ENCODE data around the gene MEGF11. TPM values are rescaled to one million over a fixed set of nuclear protein-coding genes. Genes with fewer than 3 reads are reported as not detected.

Gene MEGF11
- total RNA-seq, 3 donors from 2014 or later = not detected

DNA sequence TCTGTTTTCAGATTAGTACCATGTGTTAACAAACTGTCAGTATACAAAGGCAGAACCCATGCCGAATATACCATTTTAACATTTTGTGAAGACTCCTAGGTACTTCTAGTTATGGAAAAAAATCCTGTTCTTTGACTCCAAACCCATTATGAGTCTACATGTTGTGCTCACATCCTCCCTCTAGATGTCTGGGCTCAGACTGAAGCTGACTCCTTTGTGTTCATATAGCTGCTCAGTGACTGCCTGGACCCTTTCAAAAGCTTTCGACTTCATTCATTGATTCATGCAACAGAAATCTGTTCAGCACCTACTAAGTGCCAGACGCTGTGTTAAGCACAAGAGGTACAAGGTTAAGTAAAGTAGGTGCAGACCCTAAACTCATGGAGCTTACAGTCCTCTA is 60.5 kb downstream of the MEGF11 start:
- Mint-ChIP-seq H3K27me3 (ENCODE audit: low read depth) (peaks cover 6% of the 10 kb centered on the region), H3K9me3 (no peaks in the 10 kb centered on the region), H3K36me3 (ENCODE audit: insufficient read depth) (no peaks in the 10 kb centered on the region), H3K4me3 (no peak overlapping the region), H3K4me1 (ENCODE audit: low read depth) (no peaks in the 10 kb centered on the region)
- ATAC-seq (no peak), DNase-seq (no peak)

DNA sequence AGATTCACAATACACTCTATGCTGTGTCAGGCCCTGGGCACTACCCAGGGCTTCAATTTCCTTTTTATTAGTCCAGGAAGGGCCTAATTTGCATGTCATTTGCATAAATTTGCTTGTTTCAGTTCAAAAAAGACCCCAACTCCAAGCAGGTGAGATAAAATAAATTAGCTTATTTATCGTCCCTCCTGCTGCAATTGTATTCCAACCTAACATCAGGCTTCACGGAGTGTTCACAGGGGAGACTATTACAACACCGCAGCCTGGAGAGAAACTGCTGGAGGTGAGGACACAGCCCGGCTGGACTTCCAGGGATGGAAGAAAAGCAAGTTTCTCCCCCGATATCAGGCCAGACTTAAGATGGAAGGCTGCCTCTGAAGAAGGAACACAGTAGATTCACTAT is 62.8 kb downstream of the MEGF11 start:
- no peak for DNase-seq
- Mint-ChIP-seq H3K27me3 (ENCODE audit: low read depth) (peaks cover 9% of the 10 kb centered on the region), H3K4me3 (no peak overlapping the region), H3K36me3 (ENCODE audit: insufficient read depth) (no peaks in the 10 kb centered on the region), H3K4me1 (ENCODE audit: low read depth) (no peaks in the 10 kb centered on the region), H3K9me3 (no peaks in the 10 kb centered on the region)
- no peak for ATAC-seq

DNA sequence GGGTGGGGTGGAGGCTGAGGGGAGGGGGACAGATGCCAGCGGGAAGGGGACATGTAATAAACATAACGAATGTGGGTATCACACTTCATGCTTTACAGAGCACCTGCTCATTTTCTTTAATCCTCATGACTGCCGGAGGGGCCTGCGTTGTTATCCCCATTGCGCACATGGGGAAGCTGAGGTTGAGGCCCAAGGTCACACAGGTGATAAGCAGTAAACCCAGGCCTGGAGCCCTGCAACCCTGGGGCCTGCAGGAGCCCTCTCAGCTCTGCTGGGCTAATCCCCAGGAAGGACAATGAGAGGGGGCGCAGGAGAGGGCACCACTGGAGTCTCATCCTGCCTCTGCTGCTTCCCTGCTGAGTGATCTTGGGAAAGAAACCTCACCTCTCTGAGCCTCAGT is 64.3 kb downstream of the MEGF11 start:
- ATAC-seq (no peak), DNase-seq (no peak)
- no peak overlapping the region for H3K4me3 Mint-ChIP-seq
- H3K36me3 Mint-ChIP-seq (ENCODE audit: insufficient read depth) = no peaks in the 10 kb centered on the region
- no peaks in the 10 kb centered on the region for H3K4me1 Mint-ChIP-seq (ENCODE audit: low read depth)
- no peaks in the 10 kb centered on the region for H3K9me3 Mint-ChIP-seq
- H3K27me3 Mint-ChIP-seq (ENCODE audit: low read depth) = peaks cover 19% of the 10 kb centered on the region

DNA sequence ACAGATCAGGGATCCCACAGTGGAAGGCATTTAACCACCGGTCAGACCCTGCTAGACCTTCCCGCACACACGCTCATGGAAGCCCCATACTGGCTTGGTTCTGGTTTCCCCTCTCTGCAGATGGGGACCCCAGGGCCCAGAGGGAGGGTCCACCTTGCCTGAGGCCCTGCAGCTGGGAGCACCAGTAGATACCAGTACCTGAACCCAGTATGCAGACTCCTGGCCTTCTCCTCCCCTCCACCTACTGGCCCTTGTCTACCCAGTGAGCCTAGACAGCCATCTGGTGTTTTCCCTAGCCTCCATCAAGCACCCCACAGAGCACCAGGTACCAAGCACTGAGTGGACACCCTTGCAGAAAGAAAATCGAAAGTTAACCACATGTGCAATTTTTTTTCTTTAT is 65.1 kb downstream of the MEGF11 start:
- DNase-seq (no peak), ATAC-seq (no peak)
- Mint-ChIP-seq H3K27me3 (ENCODE audit: low read depth) (peaks cover 24% of the 10 kb centered on the region), H3K4me1 (ENCODE audit: low read depth) (no peaks in the 10 kb centered on the region), H3K9me3 (no peaks in the 10 kb centered on the region), H3K36me3 (ENCODE audit: insufficient read depth) (no peaks in the 10 kb centered on the region), H3K4me3 (no peak overlapping the region)

DNA sequence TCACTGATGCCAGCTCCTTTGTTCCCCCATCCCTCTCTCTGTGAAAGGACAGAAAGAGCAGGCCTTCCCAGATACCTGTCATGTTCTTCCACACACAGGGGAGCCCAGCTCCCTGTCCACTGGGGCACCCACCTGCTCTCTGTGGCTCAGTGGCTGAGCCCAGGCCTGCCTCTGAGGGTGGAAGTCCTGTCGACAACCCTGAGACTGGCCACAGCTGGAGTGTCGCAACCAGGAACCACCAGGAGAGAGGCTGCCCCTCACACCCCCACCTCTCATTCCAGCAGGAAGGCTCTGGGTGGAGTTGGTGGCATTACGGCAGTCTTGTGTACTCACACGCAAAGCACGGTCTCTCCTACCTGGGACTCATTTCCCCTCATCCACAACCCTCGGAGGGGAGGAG is 66.3 kb downstream of the MEGF11 start:
- Mint-ChIP-seq H3K27me3 (ENCODE audit: low read depth) (peaks cover 31% of the 10 kb centered on the region), H3K36me3 (ENCODE audit: insufficient read depth) (no peaks in the 10 kb centered on the region), H3K9me3 (no peaks in the 10 kb centered on the region), H3K4me3 (no peak overlapping the region), H3K4me1 (ENCODE audit: low read depth) (no peaks in the 10 kb centered on the region)
- DNase-seq (no peak), ATAC-seq (no peak)

DNA sequence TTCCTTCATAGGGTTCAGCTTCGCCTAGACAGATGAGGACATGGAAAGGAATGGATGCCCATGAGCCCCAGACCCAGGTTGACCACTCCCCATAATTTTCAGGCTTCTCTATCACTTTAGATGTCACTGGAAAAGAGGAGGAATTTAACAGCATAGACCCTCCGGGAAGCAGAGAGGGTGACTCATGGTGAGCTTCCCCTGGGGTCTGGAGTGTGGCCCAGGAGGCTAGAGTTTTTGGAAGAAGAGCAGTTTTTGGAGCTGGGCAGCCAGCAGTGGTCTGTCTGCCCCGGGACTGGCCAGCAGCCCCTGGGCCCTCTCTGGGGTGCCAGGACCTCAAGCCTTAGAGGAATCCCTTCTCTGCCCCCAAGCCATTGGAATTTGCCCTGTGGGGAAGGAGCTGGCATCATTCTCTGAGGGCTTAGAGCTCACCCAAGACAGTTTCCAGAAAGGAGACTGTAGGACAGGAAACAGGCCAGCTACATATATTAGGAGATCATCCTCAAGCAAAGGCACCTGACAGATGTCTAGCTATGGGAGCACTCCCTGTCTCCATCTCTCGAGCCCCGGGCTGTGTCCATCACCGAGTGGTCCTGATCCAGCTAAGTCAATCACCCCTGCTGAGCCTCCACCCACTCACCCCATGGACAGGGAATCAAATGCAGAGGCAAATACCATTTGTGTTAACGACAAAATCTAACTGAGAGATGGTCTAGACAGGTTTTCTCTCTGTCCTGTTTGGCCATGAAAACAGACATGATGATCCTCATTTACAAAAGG is 67.3 kb downstream of the MEGF11 start:
- no peak for ATAC-seq
- H3K27me3 Mint-ChIP-seq (ENCODE audit: low read depth) = peaks cover 31% of the 10 kb centered on the region
- H3K36me3 Mint-ChIP-seq (ENCODE audit: insufficient read depth) = no peaks in the 10 kb centered on the region
- H3K4me3 Mint-ChIP-seq = no peak overlapping the region
- H3K4me1 Mint-ChIP-seq (ENCODE audit: low read depth) = no peaks in the 10 kb centered on the region
- H3K9me3 Mint-ChIP-seq = no peaks in the 10 kb centered on the region
- DNase-seq = no peak

DNA sequence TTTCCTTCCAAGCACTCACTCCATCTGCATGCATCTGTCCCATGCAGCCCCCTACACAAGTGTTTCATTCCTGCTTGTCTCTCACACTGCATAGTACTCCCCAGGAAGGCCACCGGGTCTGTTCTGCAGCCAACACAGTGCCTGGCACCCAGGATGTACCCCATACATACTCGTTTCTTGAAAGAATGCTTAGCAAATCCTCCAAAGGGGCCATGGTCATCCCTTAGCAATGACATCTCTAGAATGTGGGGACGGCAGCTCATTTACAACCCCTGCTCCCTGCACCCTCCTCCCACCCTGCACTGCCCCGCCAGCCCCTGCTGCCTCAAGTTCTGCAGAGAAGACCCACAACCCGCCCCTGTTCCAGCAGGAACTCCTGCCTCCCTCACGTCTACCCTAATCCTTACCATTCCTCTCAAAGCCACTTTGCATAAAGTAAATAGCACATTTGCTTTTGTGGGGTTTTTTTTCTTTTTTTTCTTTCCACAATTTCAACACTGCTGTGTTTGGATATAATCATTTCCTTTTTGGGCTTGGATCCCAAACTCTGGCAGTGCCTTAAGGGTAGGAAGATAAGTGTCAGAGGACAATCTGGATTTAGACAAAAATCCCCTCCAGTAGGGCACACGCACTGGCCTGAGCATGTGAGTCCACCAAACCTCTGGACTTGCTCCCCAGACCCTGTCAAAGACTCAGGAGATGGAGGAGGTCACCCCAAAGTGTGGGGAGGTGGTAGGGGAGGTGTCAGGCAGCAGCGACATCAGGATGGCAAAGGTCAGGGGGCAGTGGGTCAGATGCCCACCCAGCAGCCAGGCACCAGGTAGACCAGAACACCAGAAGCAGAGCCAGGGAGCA is 68.4 kb downstream of the MEGF11 start:
- no peaks in the 10 kb centered on the region for H3K36me3 Mint-ChIP-seq (ENCODE audit: insufficient read depth)
- ATAC-seq (no peak), DNase-seq (no peak)
- H3K4me3 Mint-ChIP-seq = no peak overlapping the region
- no peaks in the 10 kb centered on the region for H3K4me1 Mint-ChIP-seq (ENCODE audit: low read depth)
- H3K27me3 Mint-ChIP-seq (ENCODE audit: low read depth) = peaks cover 39% of the 10 kb centered on the region
- no peaks in the 10 kb centered on the region for H3K9me3 Mint-ChIP-seq

DNA sequence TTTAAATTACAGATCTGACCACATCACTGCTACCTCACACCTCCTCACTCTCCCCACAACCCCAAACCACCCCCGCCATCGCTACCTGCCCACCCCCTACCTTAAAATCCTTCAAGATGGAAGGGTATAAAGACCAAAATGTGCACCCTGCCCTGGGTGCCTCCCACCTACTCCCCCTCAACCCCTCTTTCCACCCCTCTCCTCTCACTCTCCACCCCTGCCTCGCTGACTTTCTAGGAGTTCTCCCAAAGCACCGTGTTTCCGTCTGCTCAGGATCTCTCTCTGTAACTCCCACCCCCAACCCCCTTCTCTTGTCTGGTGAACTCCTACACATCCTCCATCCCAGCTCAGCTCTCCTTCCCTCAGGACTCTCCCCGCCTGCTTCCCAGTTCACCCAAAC is 69.1 kb downstream of the MEGF11 start:
- H3K36me3 Mint-ChIP-seq (ENCODE audit: insufficient read depth) = no peaks in the 10 kb centered on the region
- no peaks in the 10 kb centered on the region for H3K9me3 Mint-ChIP-seq
- DNase-seq (no peak), ATAC-seq (no peak)
- H3K4me1 Mint-ChIP-seq (ENCODE audit: low read depth) = no peaks in the 10 kb centered on the region
- peaks cover 42% of the 10 kb centered on the region for H3K27me3 Mint-ChIP-seq (ENCODE audit: low read depth)
- H3K4me3 Mint-ChIP-seq = no peak overlapping the region

DNA sequence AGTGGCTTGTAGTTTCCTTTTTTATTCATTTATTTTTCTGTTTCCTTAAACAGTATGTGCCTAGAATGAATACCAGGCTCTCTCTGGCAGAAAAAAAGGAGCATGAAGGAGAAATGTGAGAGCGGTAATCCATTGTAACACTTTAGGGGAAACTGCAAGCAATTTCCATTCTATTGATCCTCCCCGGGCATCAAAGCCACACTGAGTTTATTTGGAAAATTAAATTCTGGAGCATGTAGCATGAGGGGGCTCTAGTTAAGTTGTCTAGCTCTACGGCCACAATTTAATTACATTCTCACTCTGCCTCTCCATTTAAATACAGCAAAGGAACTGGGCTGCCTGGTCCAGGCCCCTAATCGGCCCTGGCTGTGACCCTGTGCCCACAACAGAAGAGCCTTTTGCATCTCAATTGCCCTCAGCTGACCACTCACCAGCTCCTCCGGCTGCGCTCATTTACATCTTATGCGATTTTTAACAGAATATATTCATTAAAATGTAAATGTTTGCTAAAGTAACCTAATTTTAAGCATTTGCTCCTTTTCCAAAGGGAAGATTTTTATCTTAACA is 72.9 kb downstream of the MEGF11 start:
- no peak overlapping the region for H3K4me3 Mint-ChIP-seq
- H3K4me1 Mint-ChIP-seq (ENCODE audit: low read depth) = no peaks in the 10 kb centered on the region
- ATAC-seq (no peak), DNase-seq (no peak)
- H3K36me3 Mint-ChIP-seq (ENCODE audit: insufficient read depth) = no peaks in the 10 kb centered on the region
- peaks cover 49% of the 10 kb centered on the region for H3K27me3 Mint-ChIP-seq (ENCODE audit: low read depth)
- H3K9me3 Mint-ChIP-seq = no peaks in the 10 kb centered on the region

DNA sequence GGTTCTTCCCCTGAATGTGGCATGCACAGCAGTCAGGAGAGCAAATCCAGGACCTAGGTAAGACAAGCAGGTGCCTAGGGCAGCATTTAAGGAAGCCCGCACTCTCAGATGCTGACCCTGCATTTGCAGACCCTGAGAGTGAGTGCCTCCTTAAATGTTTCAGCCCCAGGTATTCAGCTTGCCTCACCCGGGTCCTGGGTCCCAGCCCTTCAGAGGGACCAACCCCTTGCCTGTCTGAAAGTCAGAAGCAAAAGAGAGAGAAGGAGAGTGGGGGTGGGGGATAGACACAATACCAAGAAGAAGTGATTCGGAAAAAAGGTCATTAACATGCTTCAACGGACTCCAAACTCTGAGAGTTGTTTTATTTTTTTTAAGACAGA is 75.0 kb downstream of the MEGF11 start:
- Mint-ChIP-seq H3K27me3 (ENCODE audit: low read depth) (peaks cover 41% of the 10 kb centered on the region), H3K9me3 (no peaks in the 10 kb centered on the region), H3K36me3 (ENCODE audit: insufficient read depth) (no peaks in the 10 kb centered on the region), H3K4me3 (no peak overlapping the region), H3K4me1 (ENCODE audit: low read depth) (no peaks in the 10 kb centered on the region)
- no peak for ATAC-seq
- DNase-seq = no peak

DNA sequence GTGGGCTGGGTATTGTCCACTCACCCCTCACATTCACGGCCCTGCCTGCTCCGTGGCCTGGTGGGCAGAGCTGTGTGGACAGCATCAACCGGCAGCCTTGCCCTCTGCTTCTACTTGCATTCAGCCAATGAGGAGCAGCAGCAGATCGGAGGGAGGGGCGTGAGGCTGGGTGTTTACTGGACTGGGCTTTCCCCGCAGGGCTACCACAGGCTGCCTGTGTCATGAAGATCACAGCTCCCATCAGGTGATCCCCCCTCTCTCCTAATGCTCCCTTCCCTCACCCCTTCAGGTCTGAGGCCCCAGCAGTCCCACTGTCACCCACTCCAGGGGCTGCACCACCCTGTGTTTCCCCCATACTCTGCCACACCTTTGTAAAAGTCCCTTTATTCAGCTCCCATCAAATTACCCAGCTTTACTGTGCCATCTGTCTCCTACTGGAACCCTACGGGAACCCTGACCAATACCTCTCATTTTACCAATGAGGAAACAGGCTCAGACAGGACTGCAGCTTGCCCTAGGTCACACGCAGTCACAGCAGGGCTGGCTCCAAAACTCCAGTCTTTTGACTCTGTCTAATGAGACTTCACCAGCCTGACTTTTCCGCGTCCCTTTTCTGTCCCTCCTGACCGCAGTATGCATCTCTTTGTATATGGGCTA is 81.1 kb downstream of the MEGF11 start:
- Mint-ChIP-seq H3K4me3 (no peak overlapping the region), H3K9me3 (no peaks in the 10 kb centered on the region), H3K36me3 (ENCODE audit: insufficient read depth) (no peaks in the 10 kb centered on the region), H3K4me1 (ENCODE audit: low read depth) (no peaks in the 10 kb centered on the region), H3K27me3 (ENCODE audit: low read depth) (peaks cover 19% of the 10 kb centered on the region)
- DNase-seq (no peak), ATAC-seq (no peak)

DNA sequence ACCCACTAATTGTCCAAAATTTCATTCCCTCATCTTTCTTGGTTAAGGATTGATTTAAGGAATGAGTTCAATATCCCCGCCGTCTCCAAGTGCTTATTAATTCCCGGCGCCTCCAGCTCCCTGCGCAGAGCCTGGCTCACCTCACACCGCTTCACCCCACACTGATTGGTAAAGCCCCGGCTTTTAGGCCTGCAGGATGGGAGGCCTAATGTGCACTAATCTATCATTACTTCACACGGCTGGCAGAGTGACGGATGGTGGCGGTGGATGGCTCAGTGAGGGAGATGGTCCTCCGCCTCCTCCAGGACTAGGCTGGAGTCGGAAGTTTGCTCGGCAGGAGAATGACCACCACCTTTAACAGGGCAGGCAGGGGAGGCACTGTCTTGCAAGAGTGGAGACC is 81.7 kb downstream of the MEGF11 start:
- DNase-seq = no peak
- Mint-ChIP-seq H3K4me3 (no peak overlapping the region), H3K4me1 (ENCODE audit: low read depth) (no peaks in the 10 kb centered on the region), H3K9me3 (no peaks in the 10 kb centered on the region), H3K36me3 (ENCODE audit: insufficient read depth) (no peaks in the 10 kb centered on the region), H3K27me3 (ENCODE audit: low read depth) (peaks cover 19% of the 10 kb centered on the region)
- no peak for ATAC-seq

DNA sequence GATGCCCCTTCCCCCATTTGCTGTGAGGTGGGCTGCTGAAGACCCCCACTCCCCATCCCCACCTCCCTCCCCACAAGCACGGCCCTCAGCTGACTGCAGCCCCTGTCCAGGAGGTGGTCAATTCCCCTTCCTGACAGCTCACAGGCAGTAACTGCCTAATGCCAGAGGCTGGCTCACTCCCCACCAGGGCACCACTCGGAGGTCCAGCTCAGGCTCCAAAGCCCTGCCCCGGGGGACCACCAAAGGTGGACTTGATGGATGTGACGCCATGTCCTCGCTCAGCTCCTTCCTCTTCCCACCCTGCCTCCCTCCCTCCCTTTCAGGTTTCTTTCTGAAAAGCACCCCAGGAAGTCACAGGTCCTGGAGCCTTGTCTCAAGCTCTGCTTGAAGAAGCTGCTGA is 82.8 kb downstream of the MEGF11 start:
- H3K27me3 Mint-ChIP-seq (ENCODE audit: low read depth) = peaks cover 17% of the 10 kb centered on the region
- no peak for ATAC-seq
- DNase-seq = no peak

DNA sequence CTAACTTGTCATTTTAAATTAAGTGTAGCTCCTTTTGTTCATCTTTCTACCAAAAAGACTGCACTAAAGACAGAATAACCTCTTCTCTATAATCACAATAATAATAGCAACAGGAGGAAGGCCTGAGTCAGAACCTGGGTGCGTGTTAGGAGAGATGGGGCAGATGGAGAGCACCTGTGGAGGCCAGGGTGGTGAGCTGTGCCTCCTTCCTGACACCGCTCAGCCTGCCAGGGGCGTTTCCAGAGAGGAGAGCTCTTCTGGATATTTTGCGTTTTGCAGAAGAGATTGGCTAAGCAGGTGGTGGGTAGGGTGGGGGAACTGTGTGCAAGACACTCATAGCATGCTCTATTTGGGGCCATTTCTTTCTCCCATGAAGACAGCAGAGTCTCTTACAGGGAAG is 83.5 kb downstream of the MEGF11 start:
- DNase-seq = no peak
- no peak overlapping the region for H3K4me3 Mint-ChIP-seq
- ATAC-seq = no peak
- no peaks in the 10 kb centered on the region for H3K9me3 Mint-ChIP-seq
- no peaks in the 10 kb centered on the region for H3K36me3 Mint-ChIP-seq (ENCODE audit: insufficient read depth)
- peaks cover 13% of the 10 kb centered on the region for H3K27me3 Mint-ChIP-seq (ENCODE audit: low read depth)
- H3K4me1 Mint-ChIP-seq (ENCODE audit: low read depth) = no peaks in the 10 kb centered on the region

More for the DNA sequence above, 82.8 kb downstream of the MEGF11 start:
- H3K4me1 Mint-ChIP-seq (ENCODE audit: low read depth) = no peaks in the 10 kb centered on the region
- H3K9me3 Mint-ChIP-seq = no peaks in the 10 kb centered on the region
- no peaks in the 10 kb centered on the region for H3K36me3 Mint-ChIP-seq (ENCODE audit: insufficient read depth)
- H3K4me3 Mint-ChIP-seq = no peak overlapping the region
